SK-MEL-5 (cell line): ENCODE data around the gene GLIS1. TPM values are rescaled to one million over a fixed set of nuclear protein-coding genes. Genes with fewer than 3 reads are reported as not detected.
A peak's percentile ranks its signal among the peaks of the same experiment; 100 is the strongest.

Experiments used
- DNase-seq: peaks from one replicate; pipeline ENCODE4 v3.0.0-alpha.2; 2016; ENCODE audit warnings: low read depth, low spot score
- in situ Hi-C: cut with HindIII; loops from 2 replicates; pipeline ENCODE4 v1.10.0; 2016; ENCODE audit warnings: low sequenced_read_pairs, high pct_unique_total_duplicates, low pct_unique_long_range_greater_than_20kb
- total RNA-seq: library from RNA; depleted of rRNA; stranded (reverse); fragments of >200 nt; shearing (Covaris generic); gene quantifications from 2 replicates; pipeline ENCODE4 v1.2.3, GENCODE V29; 2014

GLIS1 gene
- total RNA-seq, 1 experiment from 2014 or later = 0.16 TPM

DNA sequence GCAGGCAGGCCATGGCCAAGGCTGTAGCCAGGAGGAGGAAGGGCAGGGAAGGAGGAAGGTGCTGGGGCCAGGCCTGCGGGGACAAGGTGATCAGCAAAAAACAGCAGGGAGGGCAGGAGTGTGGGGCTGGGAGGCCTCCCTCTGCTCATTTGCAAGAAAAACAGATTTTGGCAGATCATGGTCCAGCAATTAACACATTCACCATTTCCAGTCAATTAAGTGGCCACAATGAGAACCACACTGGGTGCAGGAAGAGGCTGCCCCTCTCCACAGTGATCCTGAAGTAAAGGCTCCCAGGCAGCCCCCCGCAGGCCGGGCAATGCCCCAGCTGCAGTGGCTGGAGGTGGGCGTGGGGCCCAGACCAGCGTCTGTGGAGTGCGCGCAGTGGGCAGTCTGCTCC lies 225.1 kb downstream of the GLIS1 start:
- DNase-seq = no peak
- in situ Hi-C loops = no loop called here

DNA sequence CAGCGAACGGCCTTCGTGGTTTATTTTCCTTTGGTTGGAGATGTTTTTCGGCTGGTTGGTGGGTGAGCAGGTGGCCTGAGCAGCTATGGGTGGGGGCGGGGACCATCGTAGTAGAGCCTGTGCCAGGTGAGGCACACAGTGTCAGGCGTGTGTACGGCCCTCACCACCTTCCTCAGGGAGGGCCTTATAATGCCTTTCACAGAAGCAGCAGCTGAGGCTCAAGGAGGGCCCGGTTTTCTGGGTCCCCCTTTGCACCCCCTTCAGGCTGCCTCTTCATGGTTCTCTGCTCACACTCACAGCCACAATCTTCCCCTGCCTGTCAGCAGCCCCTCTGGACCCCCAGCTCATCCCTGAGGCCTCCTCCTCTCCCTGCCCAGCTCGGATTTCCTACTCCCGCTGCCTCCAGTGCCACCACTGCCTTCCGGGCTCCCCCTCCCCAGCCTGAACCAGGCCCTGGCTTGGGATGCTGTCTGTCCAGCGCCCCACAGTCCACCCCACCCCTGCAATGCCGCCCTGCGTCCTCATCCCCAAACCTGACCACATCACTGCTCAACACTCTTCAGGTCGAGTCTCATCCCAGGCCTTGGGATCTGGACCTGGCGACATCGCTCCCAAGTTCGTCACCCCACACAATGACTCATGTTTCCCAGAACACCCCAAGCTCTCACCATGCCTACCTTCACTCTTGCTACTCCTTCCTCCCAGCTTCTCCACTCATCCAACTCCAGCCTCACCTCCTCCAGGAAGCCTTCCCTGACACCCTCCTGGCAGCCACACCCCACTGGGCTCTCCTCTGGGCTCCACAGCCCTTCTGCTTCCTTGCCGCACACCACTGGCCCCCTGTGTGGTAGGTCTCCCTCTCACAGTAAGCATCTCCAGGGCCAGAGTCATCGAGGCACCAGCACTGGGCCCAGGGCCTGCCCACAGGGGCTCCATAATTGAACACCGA lies 225.9 kb downstream of the GLIS1 start:
- in situ Hi-C loops = no loop called here

DNA sequence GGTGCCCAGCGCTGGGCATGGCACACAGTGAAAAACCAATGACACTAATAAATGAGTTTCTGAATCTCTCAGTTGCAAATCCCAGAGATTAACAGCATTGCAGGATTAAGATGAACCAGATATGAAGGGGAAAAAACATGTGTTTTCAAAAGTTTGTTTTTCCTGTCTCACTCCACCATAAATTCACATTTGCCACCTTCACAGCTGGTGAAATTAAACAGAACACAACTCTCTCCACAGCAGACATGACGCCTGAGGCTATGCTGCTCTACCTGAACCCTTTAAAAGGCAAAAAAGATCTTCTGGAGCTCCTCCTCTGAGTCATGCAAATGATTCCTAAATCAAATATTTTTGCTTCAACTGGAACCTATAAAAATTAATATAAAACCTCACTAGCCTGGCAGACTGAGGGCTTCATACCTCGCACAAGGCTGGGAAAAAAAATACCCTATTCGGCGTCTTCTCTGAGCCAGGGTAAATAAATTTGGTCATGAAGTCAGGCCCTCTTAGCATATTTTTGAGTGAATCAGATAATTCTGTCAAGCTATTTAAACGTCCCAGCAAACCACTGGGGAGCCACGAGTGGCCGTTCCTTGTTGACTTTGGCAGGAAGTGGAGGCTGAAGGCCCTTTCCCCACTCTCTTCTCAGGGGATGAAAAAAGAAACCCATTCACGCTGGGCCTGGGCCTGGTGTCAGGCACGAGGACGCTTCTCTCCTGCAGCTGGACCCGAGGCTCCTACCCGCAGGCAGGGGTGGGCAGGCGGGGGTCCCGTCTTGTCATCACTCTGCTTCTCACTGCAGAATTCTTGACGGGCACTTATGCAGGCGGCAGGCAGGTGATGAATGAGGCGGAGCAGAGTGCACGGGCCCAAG lies 226.8 kb downstream of the GLIS1 start:
- peak; percentile 22 for DNase-seq
- in situ Hi-C loops = no loop called here

More for the DNA sequence above, 225.9 kb downstream of the GLIS1 start:
- no peak for DNase-seq

DNA sequence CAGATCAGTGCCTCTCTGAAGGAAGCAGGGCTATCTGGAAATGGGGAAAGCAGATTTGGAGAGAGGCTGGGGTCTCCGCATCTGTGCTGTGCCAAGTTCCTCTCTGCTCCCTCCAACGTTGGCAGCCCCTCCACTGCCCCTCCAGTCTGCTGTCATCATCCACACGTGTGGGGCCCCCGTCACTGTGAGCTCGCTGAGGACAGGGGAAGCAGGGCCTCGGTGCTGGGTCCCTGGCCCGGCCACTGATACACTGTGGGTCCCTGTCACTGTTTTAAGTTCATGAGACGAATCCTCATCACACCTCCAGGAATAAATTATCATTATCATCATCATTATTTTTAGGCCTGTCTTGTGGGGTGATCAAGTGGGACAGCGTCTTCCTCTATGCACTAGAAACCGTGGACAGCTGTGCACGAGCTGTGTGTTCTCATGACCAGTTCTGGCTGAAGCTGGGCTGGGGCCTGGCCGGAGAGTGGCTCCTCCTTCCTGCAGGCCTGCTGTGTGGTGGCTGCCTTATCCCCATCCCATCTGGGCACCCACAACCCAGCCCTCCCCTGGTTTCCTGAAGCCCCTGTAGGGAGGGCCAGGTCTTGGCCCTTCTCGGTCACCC lies 227.5 kb downstream of the GLIS1 start:
- DNase-seq = no peak
- in situ Hi-C loops = no loop called here

DNA sequence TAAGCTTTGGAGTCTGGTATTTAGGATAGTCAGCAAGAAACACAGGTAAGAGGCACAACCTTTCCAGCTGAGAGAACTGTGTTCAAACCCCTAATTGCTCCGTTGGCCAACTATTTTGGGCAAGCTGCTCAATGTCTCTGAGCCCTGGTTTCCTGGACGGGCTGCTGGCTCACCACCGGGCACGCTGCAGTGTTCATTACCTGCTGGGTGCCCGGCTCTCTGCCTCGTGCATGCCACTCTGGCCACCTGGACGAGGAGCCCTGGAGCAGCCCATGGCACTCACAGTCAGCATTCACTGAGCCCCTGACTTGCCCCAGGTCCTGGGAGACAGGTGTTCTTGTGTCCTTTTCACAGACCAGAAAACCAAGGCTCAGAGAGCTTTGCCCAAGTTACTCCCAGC lies 228.7 kb downstream of the GLIS1 start:
- no peak for DNase-seq
- in situ Hi-C loops = no loop called here

DNA sequence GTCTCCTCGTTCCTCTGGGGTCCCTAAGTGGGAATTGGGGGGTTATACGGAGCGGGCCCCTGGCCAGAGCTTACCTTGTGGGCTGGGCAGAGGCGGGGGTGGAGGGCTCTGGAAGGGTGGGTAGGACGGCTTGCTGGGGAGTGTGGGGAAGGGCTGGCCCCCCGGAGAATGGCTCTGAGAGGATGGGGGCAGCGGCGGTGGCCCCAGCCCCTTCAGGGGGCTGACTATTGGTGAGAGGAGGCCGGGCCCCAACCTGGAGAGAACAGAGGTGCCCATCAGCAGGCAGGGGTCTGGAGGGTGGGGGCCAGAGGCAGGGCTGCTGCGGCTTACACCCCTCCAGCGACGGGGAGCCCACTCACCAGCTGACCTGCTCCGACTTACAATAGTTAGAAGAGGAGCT lies 229.2 kb downstream of the GLIS1 start:
- no peak for DNase-seq
- in situ Hi-C loops = no loop called here

DNA sequence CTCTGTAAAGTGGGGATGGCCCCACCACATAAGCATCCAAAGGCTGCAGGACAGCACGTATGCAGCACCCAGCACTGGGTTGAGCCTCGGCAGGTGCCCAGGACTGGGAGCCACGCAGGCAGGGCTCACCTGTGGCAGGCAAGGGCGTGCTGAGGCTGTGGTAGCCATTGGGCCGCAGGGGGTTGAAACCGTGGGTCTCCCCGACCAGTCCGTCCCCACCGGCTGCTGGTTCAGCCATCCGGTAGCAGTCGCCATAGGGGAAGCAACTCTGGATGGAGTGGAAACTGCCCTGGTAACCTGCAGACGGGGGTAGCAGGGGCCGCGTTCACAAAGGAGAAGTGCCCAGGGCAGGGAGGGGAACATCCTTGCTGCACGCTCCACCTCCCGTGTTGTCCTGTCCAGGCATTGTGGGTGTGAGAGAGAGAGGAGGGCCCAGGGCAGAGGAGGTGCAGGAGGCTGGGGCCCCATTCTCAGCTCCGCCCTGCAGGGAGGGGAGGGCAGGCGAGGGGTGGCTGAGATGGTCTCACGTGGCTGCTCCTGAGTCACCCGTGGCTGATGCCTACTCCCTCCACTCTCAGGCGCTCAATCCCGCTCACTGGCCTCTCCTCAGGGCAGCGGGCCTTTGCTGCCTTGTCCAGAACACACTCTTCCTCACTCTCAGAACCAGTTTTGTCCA lies 229.8 kb downstream of the GLIS1 start:
- in situ Hi-C loops = no loop called here
- peak; percentile 51 for DNase-seq

DNA sequence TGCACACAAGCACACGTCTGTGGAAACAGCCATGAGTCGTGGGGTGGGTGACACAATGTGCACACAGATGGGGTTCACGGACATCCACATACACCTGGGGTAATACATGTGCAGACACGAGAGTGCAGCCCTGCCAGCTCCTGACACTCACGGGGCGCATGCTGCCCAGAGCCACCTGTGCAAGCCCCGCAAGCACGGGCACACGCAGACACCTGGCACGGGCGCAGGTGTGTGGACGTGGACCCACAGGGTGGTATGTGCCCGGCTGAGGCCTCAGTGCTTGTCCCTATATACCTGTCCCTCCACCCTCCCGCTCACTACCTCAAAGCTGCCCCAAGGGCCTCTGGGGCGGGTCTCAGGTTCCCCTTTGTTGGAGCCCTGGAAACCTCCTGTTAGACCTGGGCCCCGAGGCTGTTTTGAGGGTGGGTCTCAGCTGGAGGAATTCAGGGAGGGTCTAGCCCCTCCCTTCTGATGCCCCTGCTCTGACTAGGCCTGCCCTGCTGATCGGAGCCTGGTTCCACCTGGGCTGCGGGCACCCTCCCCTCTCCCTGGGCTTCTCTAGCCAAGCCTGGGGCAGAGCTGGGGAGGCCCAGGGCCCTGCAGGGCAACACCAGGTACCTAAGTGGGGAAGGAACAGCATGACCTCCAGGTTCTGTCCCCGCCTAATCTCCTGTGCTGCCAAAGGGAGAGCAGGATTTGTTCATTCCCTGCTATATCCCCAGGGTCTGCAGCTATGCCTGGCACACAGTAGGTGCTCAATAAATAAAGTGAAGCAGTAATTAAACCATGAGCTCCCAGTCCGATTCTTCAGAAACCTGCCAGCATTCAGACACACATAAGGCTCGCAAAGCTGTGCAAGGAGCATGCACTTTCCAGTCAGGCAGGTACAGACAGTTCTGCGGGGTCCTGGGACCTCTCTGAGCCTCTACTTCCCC lies 230.6 kb downstream of the GLIS1 start:
- no peak for DNase-seq
- in situ Hi-C loops = no loop called here

DNA sequence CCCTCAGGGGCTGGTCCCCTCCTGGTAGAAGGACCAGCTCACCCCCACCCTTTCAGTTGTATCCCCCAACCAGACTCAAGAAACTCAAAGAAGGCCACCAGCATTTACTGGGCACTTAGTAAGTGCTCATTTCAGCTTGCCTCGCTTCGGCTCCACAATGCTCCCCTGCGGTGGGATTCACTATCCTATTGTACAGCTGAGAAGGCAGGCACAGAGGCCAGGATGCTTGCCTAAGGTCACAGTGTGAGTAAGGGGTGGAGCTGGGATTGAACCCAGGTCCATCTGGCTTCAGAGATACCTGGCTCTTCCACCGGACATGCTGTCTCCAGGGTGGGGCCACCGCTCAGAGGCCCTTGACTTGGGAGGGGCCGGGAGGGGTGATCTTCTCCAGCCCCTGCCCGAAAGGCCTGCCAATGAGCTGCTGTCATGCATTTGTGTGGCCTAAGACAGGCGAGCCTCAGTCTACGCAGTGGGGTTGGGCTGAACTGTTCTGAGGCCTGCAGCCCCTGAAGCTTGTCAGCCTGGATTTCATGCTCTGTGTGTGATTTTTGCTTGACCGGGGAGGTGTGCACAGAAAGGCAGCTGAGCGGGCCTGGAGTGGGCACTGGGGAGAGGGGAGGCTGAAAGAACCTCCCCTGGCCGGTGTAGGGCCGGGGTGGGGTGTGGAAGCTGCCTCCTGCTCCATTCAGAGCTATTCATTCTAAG lies 231.7 kb downstream of the GLIS1 start:
- no peak for DNase-seq
- in situ Hi-C loops = no loop called here

DNA sequence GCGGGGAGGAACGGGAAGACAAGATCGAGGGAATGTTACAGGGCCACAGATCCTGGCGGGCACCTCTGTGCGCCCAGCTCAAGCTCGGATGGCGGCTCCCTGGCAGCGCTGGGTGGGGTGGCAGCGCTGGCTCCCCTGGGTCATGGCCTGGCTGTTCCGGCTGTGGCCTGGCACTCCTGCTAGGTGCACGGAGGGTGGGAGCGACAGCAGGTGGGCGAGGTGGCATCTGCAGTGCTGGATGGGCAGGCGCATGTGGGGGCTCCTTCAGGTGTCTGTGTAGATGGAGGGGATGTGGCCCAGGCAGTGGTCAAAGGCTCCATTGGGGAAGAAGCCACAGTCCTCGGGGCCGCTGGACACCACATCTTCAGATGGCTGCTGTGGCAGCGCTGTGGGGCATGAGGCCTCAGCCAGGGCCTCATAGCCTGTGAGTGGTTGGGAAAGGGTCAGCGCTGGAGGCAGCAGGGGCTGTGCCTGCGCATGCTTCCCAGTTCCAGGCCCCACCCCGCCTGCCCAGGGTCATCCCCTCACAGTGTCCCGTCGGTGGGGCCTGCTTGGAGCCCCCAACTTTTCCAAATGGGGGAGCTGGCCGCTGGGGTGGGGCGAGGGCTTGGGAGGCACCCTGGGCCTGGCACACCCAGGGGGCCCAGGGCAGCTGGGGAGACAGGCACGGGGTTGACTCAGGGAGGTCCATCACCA lies 232.5 kb downstream of the GLIS1 start:
- in situ Hi-C loops = no loop called here
- DNase-seq = no peak

DNA sequence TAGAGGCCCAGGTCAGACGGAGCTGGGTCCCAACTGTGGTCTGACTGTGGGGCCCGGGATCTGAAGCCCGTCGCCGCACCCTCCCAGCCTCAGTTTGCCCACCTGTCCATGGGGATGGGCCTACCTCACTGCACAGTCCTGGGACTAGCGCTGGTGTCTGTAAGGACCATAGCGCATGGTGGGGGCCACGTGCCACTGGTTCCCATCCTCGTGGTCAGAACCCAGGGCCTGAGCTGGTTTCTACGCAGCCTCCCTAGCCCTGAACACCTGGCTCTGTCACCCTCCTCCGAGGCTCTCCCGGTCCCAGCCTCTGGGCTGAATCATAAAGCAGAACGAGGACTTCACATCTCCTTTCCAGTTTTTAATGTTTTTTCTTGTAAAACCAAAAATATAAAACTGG lies 233.1 kb downstream of the GLIS1 start:
- in situ Hi-C loops = no loop called here
- no peak for DNase-seq

DNA sequence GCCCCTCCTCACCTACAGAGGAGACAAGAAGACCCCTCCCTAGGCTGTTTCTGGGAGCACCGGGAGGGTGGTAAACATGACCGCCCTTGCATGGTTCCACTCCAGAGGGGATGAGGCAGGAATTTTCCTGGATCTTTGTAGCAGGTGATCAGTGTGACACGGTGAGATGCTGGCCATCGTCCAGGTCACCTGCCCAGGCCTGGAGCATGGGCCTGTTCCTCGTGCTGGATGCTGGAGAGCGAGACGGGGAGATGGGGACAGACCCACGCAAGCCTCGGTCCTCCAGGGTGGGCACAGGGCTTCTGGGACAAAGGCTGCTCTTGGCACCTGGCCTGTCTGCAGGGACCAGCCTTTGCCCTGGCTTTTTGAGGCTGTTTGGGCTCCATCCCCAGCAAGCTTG lies 233.6 kb downstream of the GLIS1 start:
- in situ Hi-C loops = no loop called here

DNA sequence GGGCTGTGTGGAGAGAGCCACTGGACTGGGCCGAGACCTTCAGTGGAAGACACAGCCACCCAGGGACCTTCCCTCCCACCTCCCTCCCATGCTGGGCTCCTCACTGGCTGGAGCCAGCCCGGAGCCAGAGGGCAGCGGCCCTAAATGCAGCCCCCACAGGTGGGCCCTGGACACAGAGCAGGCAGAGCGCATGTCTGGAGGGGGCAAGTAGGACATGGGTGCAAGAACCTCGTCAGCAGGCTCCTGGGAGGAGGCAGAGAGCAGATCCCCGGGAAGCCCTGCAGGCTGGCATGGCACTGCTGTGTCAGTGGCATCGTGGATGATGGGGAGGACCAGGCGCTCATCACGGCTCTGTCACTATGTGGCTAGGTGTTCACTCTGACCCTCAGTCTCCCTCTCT lies 234.1 kb downstream of the GLIS1 start:
- DNase-seq = no peak
- in situ Hi-C loops = no loop called here

More for the DNA sequence above, 233.6 kb downstream of the GLIS1 start:
- DNase-seq = no peak

DNA sequence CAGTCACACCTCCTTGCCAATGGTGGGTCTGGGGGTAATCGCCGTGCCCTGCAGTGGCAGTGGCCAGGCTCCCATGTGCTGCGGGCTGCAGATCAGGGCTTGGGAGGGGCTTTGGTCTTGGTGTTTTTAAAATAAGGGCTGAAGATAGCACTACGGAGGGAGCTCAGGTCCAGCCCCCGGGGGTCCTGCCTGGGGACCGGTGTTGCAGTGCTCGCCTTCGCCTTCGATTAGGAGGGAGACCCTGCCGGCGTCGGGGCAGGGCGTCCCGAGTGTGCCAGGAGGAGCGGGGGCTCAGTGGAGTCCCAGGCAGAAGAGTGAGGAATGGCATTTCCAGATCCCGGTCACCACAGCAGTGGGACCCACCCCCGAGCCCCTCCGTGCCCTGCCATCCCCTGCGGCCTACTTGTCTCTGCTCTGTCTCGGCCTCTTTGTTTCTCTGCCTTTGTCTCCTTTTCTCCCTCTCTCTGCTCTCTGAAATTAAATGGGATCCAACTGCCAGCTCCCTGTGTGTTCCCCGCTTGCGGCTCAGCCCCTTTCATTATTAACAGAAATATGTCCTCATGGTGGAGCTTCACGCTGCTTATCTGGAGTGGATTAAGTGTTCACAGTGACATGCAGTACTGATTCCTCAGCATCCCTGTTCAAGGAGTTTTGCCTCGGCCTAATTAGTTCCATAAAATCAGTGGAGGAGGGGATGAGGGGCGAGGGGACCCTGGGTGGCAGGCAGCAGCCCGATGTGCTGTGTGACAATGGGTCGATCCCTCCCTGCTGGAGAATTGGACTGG lies 235.3 kb downstream of the GLIS1 start:
- DNase-seq = no peak
- in situ Hi-C loops = no loop called here
